HCT116 (cell line): ENCODE measurements around the gene CCR2. TPM values are rescaled to one million over a fixed set of nuclear protein-coding genes. Genes with fewer than 3 reads are reported as not detected.
"Not testable (repeated sequence)": the region's sequence is repeated elsewhere in the genome, so short reads cannot be mapped to it uniquely, and the experiment has no call there.

Source experiments
- ATAC-seq: fragments of 200-7000 bp; cut with Tn5 transposase; 2 replicates; pipeline ENCODE4 v1.9.1; 2020; ENCODE audit warnings: mild to moderate bottlenecking, moderate library complexity
- BruUV-seq: library from RNA; stranded (reverse); fragments of 400-500 nt; replicated peaks from 2 replicates; lab custom pipeline; 2021; lab: Mats Ljungman, UMichigan
- CTCF ChIA-PET: fragments of 300-600 bp; sonication (Branson Sonifier 250); formaldehyde crosslinking; loops from one replicate; lab custom pipeline; 2021; ENCODE audit warnings: antibody characterized with exemption; lab: Charles Lee
- POLR2A ChIA-PET: fragments of 300-600, 350-600 bp; sonication (Branson Sonifier 250); formaldehyde crosslinking; loops from one replicate; lab custom pipeline; 2021; ENCODE audit warnings: antibody characterized with exemption; lab: Charles Lee
- RAD21 ChIA-PET, 2 experiments: fragments of 300-600 bp; sonication (Branson Sonifier 250); formaldehyde crosslinking; loops; one replicate each; lab custom pipeline; 2023; ENCODE audit warnings: low total read pairs in 2 of 2; ENCODE audit not compliant: uncharacterized antibody in 2 of 2, unreplicated experiment in 2 of 2, low non-redundant PET in 1 of 2; lab: Charles Lee
- DNase-seq: peaks from one replicate; pipeline ENCODE4 v3.0.0-alpha.2; 2010; ENCODE audit warnings: low read depth, low spot score
- H2AFZ ChIP-seq: fragments of 200-600 bp; shearing (Covaris generic), sonication (generic); 2 replicates; pipeline ENCODE4 v1.6.1; 2017; ENCODE audit warnings: low read depth, mixed run types, mixed read lengths, antibody characterized with exemption, low read length; ENCODE audit not compliant: poor library complexity, severe bottlenecking
- H3K27ac ChIP-seq: 2 replicates; pipeline ENCODE4 v1.5.1; 2012; ENCODE audit warnings: low read depth, low read length
- H3K27me3 ChIP-seq: fragments of 200-600 bp; sonication (generic); 2 replicates; pipeline ENCODE4 v1.6.1; 2016; ENCODE audit warnings: mixed run types, low read length, mixed read lengths; ENCODE audit not compliant: insufficient read depth
- H3K36me3 ChIP-seq, 2 experiments: fragments of 200-500 bp in 1 of 2; fragments of 200-600 bp in 1 of 2; sonication (Bioruptor generic) in 1 of 2; sonication (generic) in 1 of 2; 2 replicates each; pipeline versions ENCODE4 v1.5.1 to v1.6.1; 2014 to 2016; ENCODE audit warnings: low read length in 2 of 2, inconsistent platforms in 1 of 2, mixed read lengths in 1 of 2, mixed run types in 1 of 2; ENCODE audit not compliant: insufficient read depth in 2 of 2, control insufficient read depth in 1 of 2
- H3K4me1 ChIP-seq, 2 experiments: fragments of 200-600 bp in 1 of 2; sonication (generic) in 1 of 2; 2 replicates each; pipeline versions ENCODE4 v1.5.1 to v1.6.1; 2012 to 2017; ENCODE audit warnings: low read length in 2 of 2, inconsistent platforms in 1 of 2, mild to moderate bottlenecking in 1 of 2, mixed read lengths in 1 of 2, mixed run types in 1 of 2, moderate library complexity in 1 of 2; ENCODE audit not compliant: insufficient read depth in 2 of 2, control insufficient read depth in 1 of 2
- H3K4me2 ChIP-seq: fragments of 200-600 bp; sonication (generic); 2 replicates; pipeline ENCODE4 v1.6.1; 2017; ENCODE audit warnings: mixed run types, low read length, mixed read lengths
- H3K4me3 ChIP-seq, 2 experiments: fragments of 200-600 bp in 1 of 2; sonication (generic) in 1 of 2; replicated peaks in 1 of 2; 2 replicates each; pipeline ENCODE4 v1.5.1; 2011 to 2016; ENCODE audit warnings: low read length in 2 of 2, control low read depth in 1 of 2, low read depth in 1 of 2, mild to moderate bottlenecking in 1 of 2, mixed read lengths in 1 of 2, mixed run types in 1 of 2
- H3K79me2 ChIP-seq: fragments of 200-600 bp; sonication (generic); 2 replicates; pipeline ENCODE4 v1.6.1; 2017; ENCODE audit warnings: mild to moderate bottlenecking, mixed run types, low read length, moderate library complexity, mixed read lengths; ENCODE audit not compliant: insufficient read depth
- H3K9ac ChIP-seq: fragments of 200-600 bp; sonication (generic); 2 replicates; pipeline ENCODE4 v1.6.1; 2016; ENCODE audit warnings: low read length, mixed read lengths
- H3K9me2 ChIP-seq: fragments of 200-600 bp; sonication (generic), shearing (Covaris generic); 2 replicates; pipeline ENCODE4 v1.6.1; 2017; ENCODE audit warnings: mixed run types, mild to moderate bottlenecking, moderate library complexity; ENCODE audit not compliant: insufficient read depth
- H3K9me3 ChIP-seq, 2 experiments: fragments of 200-500 bp in 1 of 2; fragments of 200-600 bp in 1 of 2; sonication (Bioruptor generic) in 1 of 2; sonication (generic) in 1 of 2; 2 replicates each; pipeline ENCODE4 v1.6.1; 2014 to 2017; ENCODE audit warnings: low read length in 2 of 2, mixed read lengths in 2 of 2, inconsistent platforms in 1 of 2, low read depth in 1 of 2, mild to moderate bottlenecking in 1 of 2, mixed run types in 1 of 2, moderate library complexity in 1 of 2; ENCODE audit not compliant: control insufficient read depth in 1 of 2, insufficient read depth in 1 of 2
- H4K20me1 ChIP-seq: fragments of 200-600 bp; sonication (generic), shearing (Covaris generic); 2 replicates; pipeline ENCODE4 v1.6.1; 2017; ENCODE audit warnings: mixed run types, mild to moderate bottlenecking, moderate library complexity; ENCODE audit not compliant: insufficient read depth
- CBX3 ChIP-seq: IDR thresholded peaks from 2 replicates; pipeline ENCODE4 v1.6.1; 2012; ENCODE audit warnings: low read depth
- JUND ChIP-seq: IDR thresholded peaks from 2 replicates; pipeline ENCODE4 v1.6.1; 2012
- intact Hi-C: fragments of 100-400 bp; cut with micrococcal nuclease; formaldehyde crosslinking; loops from 2 replicates; pipeline ENCODE4 v1.10.0; 2022
- total RNA-seq: library from RNA; stranded (reverse); gene quantifications from one replicate; pipeline ENCODE4 v1.2.1, GENCODE V29; 2021; ENCODE audit not compliant: unreplicated experiment

CCR2 gene
- total RNA-seq, 1 experiment from 2014 or later = not detected

- TF ChIP-seq CBX3 (no peak), JUND (no peak)
These were observed 28.1 kb upstream of the CCR2 start for GRCh38 chr3:46325645-46326300.

GRCh38 chr3:46330676-46331075 lies 23.2 kb upstream of the CCR2 start:
- POLR2A ChIA-PET, intact Hi-C loops, ATAC-seq, H3K9me2 ChIP-seq, H4K20me1 ChIP-seq, RAD21 ChIA-PET, H3K4me3 ChIP-seq, H3K9ac ChIP-seq, H3K27me3 ChIP-seq, CTCF ChIA-PET, H3K79me2 ChIP-seq, H3K4me1 ChIP-seq, H2AFZ ChIP-seq, H3K4me2 ChIP-seq, BruUV-seq, H3K27ac ChIP-seq, H3K9me3 ChIP-seq, DNase-seq, H3K36me3 ChIP-seq: not testable (repeated sequence)

More at GRCh38 chr3:46325645-46326300, 28.1 kb upstream of the CCR2 start:
- no peak overlapping the region for H3K4me3 ChIP-seq
- ATAC-seq (no peak), DNase-seq (no peak)
- H3K36me3 ChIP-seq = no peaks in the 10 kb centered on the region
- H2AFZ ChIP-seq = no peak overlapping the region
- no peaks in the 10 kb centered on the region for H3K4me1 ChIP-seq
- no peaks in the 10 kb centered on the region for H3K9me3 ChIP-seq
- CTCF ChIA-PET = no interaction called here
- no peak overlapping the region for H3K27ac ChIP-seq
- POLR2A ChIA-PET = no interaction called here
- no peaks in the 10 kb centered on the region for H4K20me1 ChIP-seq
- intact Hi-C loops = no loop called here
- H3K9me2 ChIP-seq = no peaks in the 10 kb centered on the region
- RAD21 ChIA-PET = no interaction called here
- no TSS peak for BruUV-seq
- H3K4me2 ChIP-seq = no peak overlapping the region
- H3K9ac ChIP-seq = no peak overlapping the region
- H3K79me2 ChIP-seq = no peaks in the 10 kb centered on the region
- no peaks in the 10 kb centered on the region for H3K27me3 ChIP-seq
